PFSK-1 (cell line): ENCODE data around the gene CAMKMT.

Experiments
- FOXP2 ChIP-seq: optimal IDR thresholded peaks from 2 replicates; pipeline ENCODE3; 2011; ENCODE audit warnings: borderline replicate concordance, control low read depth, inconsistent platforms; ENCODE audit not compliant: insufficient read depth; ENCODE audit errors: extremely low read length, extremely low read depth
- POLR2AphosphoS5 ChIP-seq: IDR thresholded peaks from 2 replicates; pipeline ENCODE4 v1.6.1; 2012; ENCODE audit warnings: low read depth, mild to moderate bottlenecking, control low read depth, low read length, moderate library complexity
- SIN3A ChIP-seq: IDR thresholded peaks from 2 replicates; pipeline ENCODE4 v1.6.1; 2012; ENCODE audit warnings: mild to moderate bottlenecking, low read length, moderate library complexity, borderline replicate concordance; ENCODE audit not compliant: insufficient read depth
- TAF1 ChIP-seq: IDR thresholded peaks from 2 replicates; pipeline ENCODE4 v1.6.1; 2012; ENCODE audit warnings: low read length, control low read depth, borderline replicate concordance; ENCODE audit not compliant: insufficient read depth
- TF ChIP-seq, protein P1 (sequence below), 2 experiments: IDR thresholded peaks; 2 replicates each; pipeline versions ENCODE4 v1.6.1 to v1.8.0; 2011 to 2012; ENCODE audit warnings: low read depth in 2 of 2, low read length in 2 of 2, control low read depth in 1 of 2, inconsistent platforms in 1 of 2, mild to moderate bottlenecking in 1 of 2, moderate library complexity in 1 of 2; ENCODE audit not compliant: insufficient read depth in 1 of 2

CAMKMT gene

DNA sequence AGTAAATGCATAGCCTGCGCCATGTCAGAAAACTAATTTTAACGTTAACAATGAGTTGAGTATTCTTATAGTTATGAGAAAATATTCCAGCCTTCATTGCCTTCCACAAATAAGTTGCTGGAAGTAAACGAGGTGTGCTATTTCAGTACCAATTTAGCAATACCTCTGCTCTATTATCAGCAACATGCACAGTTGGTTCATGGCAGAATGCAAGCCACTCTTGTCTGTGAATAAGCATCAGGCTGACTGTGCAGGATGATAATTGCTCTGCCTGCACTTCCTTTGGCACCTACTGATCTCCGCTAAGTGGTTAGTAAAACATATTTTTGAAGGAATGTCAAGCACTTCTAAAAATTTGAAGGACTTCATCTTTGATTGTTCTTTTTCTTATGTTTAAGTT lies 317.8 kb downstream of the CAMKMT start:
- TF ChIP-seq FOXP2 (no peak), SIN3A (no peak), POLR2AphosphoS5 (no peak)
- TF ChIP-seq, protein P1, sequence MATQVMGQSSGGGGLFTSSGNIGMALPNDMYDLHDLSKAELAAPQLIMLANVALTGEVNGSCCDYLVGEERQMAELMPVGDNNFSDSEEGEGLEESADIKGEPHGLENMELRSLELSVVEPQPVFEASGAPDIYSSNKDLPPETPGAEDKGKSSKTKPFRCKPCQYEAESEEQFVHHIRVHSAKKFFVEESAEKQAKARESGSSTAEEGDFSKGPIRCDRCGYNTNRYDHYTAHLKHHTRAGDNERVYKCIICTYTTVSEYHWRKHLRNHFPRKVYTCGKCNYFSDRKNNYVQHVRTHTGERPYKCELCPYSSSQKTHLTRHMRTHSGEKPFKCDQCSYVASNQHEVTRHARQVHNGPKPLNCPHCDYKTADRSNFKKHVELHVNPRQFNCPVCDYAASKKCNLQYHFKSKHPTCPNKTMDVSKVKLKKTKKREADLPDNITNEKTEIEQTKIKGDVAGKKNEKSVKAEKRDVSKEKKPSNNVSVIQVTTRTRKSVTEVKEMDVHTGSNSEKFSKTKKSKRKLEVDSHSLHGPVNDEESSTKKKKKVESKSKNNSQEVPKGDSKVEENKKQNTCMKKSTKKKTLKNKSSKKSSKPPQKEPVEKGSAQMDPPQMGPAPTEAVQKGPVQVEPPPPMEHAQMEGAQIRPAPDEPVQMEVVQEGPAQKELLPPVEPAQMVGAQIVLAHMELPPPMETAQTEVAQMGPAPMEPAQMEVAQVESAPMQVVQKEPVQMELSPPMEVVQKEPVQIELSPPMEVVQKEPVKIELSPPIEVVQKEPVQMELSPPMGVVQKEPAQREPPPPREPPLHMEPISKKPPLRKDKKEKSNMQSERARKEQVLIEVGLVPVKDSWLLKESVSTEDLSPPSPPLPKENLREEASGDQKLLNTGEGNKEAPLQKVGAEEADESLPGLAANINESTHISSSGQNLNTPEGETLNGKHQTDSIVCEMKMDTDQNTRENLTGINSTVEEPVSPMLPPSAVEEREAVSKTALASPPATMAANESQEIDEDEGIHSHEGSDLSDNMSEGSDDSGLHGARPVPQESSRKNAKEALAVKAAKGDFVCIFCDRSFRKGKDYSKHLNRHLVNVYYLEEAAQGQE (IDR thresholded peaks at IDR 0.05; ENCODE audit: insufficient read depth in 1 of 2, low read depth in 2 of 2, low read length in 2 of 2) = no peak

DNA sequence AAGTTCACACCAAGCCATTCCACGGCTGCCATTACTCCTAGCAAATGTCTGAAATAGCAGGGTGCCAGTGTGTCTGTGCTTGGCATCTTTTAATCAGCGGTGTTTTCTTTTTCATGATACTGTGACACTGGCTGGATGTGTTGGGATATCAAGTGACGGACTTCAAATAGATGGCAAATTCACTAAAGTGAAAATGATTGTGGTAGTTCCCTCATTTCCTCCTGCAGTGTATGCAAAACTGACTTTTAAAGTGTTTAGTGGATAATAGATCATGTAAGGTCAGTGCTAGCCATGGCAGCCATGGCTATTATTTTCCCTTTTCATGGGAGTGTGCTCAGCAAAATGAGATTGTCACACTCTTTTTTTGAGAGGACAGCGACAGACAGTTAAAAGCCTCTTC lies 318.2 kb downstream of the CAMKMT start:
- TF ChIP-seq POLR2AphosphoS5 (no peak), FOXP2 (no peak), SIN3A (no peak)
- TF ChIP-seq, protein P1 (IDR thresholded peaks at IDR 0.05; ENCODE audit: insufficient read depth in 1 of 2, low read depth in 2 of 2, low read length in 2 of 2) = no peak

DNA sequence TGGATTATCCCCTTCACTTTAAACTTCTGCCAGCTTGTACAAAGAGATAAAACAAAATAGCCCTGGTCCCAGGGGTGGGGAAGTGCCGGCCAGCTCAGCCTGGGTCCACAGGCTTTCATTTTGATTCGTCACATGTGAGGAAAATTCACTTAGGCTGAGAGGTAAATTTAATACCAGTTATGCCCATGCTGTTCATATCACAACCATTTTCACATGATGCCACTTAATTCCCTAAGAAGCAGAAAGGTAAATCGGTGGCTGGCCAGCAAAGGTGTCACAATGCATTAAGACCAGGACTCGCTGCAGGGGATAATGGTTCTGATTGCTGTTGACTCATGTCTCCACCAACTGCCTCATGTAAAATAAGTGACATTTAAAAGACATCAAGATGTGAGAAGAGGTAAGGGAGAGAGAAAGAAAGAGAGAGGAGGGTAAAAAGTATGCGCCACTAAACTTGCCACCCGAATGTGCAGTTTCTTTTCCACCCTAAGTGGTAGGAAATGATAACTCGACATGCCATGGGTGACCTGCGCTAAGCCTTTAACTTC lies 318.8 kb downstream of the CAMKMT start:
- TF ChIP-seq, protein P1 (IDR thresholded peaks at IDR 0.05; ENCODE audit: insufficient read depth in 1 of 2, low read depth in 2 of 2, low read length in 2 of 2) = no peak
- no peak for TF ChIP-seq SIN3A
- no peak for TF ChIP-seq FOXP2
- no peak for TF ChIP-seq TAF1
- no peak for TF ChIP-seq POLR2AphosphoS5

DNA sequence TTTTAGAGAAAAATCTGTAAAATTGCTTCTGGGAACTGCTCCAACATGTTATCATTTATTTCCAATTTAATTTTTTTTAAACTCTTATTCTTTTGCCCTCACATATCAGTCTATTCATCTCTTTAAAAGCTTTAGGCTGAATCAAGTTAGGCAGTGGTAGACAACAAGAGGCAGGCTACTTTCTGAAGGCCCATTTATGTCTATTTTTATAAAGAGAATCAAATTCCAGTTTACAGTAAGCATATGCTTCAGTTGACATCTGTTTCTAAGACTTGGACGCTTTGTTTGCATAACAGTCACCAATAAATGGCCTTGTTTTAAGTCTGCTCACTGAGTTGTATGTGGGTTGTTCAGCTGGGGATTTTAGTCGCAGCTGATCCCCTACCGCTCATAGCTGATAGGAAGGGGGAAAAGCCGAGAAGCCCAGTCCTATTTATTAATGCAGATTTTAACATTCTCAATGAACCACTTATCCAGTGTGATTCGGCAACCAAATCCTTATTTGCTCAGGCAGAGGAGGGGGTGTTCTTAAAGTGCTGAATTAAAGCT lies 319.3 kb downstream of the CAMKMT start:
- no peak for TF ChIP-seq TAF1
- TF ChIP-seq FOXP2 = no peak
- no peak for TF ChIP-seq SIN3A
- TF ChIP-seq, protein P1 (IDR thresholded peaks at IDR 0.05; ENCODE audit: insufficient read depth in 1 of 2, low read depth in 2 of 2, low read length in 2 of 2) = no peak
- no peak for TF ChIP-seq POLR2AphosphoS5

DNA sequence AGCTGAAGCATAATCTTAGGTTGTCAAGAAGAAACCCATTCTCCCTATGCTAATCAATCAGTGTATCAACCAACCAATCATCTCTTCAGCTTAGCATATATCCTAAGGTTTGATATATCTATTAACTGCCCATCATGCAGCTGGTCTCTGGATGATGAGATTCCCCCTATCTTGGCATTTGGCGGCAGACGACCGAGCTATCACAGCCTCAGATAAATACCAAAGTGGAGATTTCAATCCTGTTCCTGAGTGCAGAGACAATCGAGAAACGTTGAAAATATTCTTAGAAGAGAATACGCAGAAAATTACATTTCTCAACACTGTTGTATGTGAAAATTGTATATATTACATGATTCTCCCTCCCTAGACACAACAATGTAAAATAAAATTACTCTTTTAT lies 320.7 kb downstream of the CAMKMT start:
- TF ChIP-seq, protein P1 (IDR thresholded peaks at IDR 0.05; ENCODE audit: insufficient read depth in 1 of 2, low read depth in 2 of 2, low read length in 2 of 2) = no peak
- TF ChIP-seq POLR2AphosphoS5 (no peak), SIN3A (no peak), TAF1 (no peak), FOXP2 (no peak)
